ENCODE results near the gene ARL4D. TPM values are rescaled to one million over a fixed set of nuclear protein-coding genes. Genes with fewer than 3 reads are reported as not detected.
A peak's percentile ranks its signal among the peaks of the same experiment; 100 is the strongest.

The ARL4D gene
- total and polyA plus RNA-seq, 2 experiments from 2014 or later, result 32.4 to 36.3 TPM

GRCh38 chr17:43402078-43402477 lies 3.3 kb downstream of the ARL4D start:
- Histone ChIP-seq H3K4me1 (ENCODE audit: low read depth) (peaks cover 37% of the 10 kb centered on the region), H3K9me3 (ENCODE audit: low read depth) (no peaks in the 10 kb centered on the region), H3K27me3 (no peaks in the 10 kb centered on the region), H3K36me3 (no peaks in the 10 kb centered on the region), H3K27ac (no peak overlapping the region), H3K4me3 (no peak overlapping the region)
- no peak for TF ChIP-seq CTCF (IDR thresholded peaks at IDR 0.05; ENCODE audit: low read depth, low read length)
- DNase-seq (ENCODE audit: low read depth in 1 of 2, low spot score in 1 of 2), result no peak

GRCh38 chr17:43402567-43402966 lies 3.8 kb downstream of the ARL4D start:
- Histone ChIP-seq H3K27ac (no peak overlapping the region), H3K27me3 (no peaks in the 10 kb centered on the region), H3K9me3 (ENCODE audit: low read depth) (no peaks in the 10 kb centered on the region), H3K36me3 (no peaks in the 10 kb centered on the region), H3K4me1 (ENCODE audit: low read depth) (peaks cover 42% of the 10 kb centered on the region), H3K4me3 (no peak overlapping the region)
- DNase-seq (ENCODE audit: low read depth in 1 of 2, low spot score in 1 of 2), result no peak
- TF ChIP-seq CTCF (IDR thresholded peaks at IDR 0.05; ENCODE audit: low read depth, low read length), result no peak

- no peak overlapping the region for H3K4me3 ChIP-seq
- TF ChIP-seq CTCF (IDR thresholded peaks at IDR 0.05; ENCODE audit: low read depth, low read length), result no peak
- H3K4me1 ChIP-seq (ENCODE audit: low read depth), result peaks cover 45% of the 10 kb centered on the region
- DNase-seq (ENCODE audit: low read depth in 1 of 2, low spot score in 1 of 2), result peak; percentile 42 to 66
- peak overlapping the region; percentile 60 for H3K27ac ChIP-seq
- H3K9me3 ChIP-seq (ENCODE audit: low read depth), result no peaks in the 10 kb centered on the region
- no peaks in the 10 kb centered on the region for H3K36me3 ChIP-seq
- no peaks in the 10 kb centered on the region for H3K27me3 ChIP-seq
Measured at GRCh38 chr17:43403846-43404245, 5.1 kb downstream of the ARL4D start.

- no peak for DNase-seq (ENCODE audit: low read depth in 1 of 2, low spot score in 1 of 2)
- H3K27me3 ChIP-seq, result no peaks in the 10 kb centered on the region
Measured at GRCh38 chr17:43405861-43406260, 7.1 kb downstream of the ARL4D start.

GRCh38 chr17:43406676-43407645 lies 8.2 kb downstream of the ARL4D start:
- no peak overlapping the region for H3K4me3 ChIP-seq
- H3K36me3 ChIP-seq, result no peaks in the 10 kb centered on the region
- DNase-seq (ENCODE audit: low read depth in 1 of 2, low spot score in 1 of 2), result peak in 1 of 2 donors; percentile 78
- H3K27me3 ChIP-seq, result no peaks in the 10 kb centered on the region
- no peak for TF ChIP-seq CTCF (IDR thresholded peaks at IDR 0.05; ENCODE audit: low read depth, low read length)
- peak overlapping the region; percentile 63 for H3K27ac ChIP-seq
- H3K4me1 ChIP-seq (ENCODE audit: low read depth), result peaks cover 29% of the 10 kb centered on the region
- H3K9me3 ChIP-seq (ENCODE audit: low read depth), result no peaks in the 10 kb centered on the region

More at GRCh38 chr17:43405861-43406260, 7.1 kb downstream of the ARL4D start:
- no peak overlapping the region for H3K27ac ChIP-seq
- H3K4me3 ChIP-seq, result no peak overlapping the region
- no peak for TF ChIP-seq CTCF (IDR thresholded peaks at IDR 0.05; ENCODE audit: low read depth, low read length)
- H3K9me3 ChIP-seq (ENCODE audit: low read depth), result no peaks in the 10 kb centered on the region
- H3K36me3 ChIP-seq, result no peaks in the 10 kb centered on the region
- peaks cover 31% of the 10 kb centered on the region for H3K4me1 ChIP-seq (ENCODE audit: low read depth)

Data from cardiac muscle cell (in vitro differentiated cells and primary cell).